CD4-positive, alpha-beta T cell treated with Interleukin-1 beta for 1 hour (primary cell): Measurements from ENCODE around the gene CYB561D1.
"Not testable (repeated sequence)": the region's sequence is repeated elsewhere in the genome, so short reads cannot be mapped to it uniquely, and the experiment has no call there.

ENCODE experiments used
- DNase-seq, 2 donors: peaks; one replicate each; pipeline ENCODE4 v3.0.0-alpha.2; 2020 to 2022

The CYB561D1 gene

GRCh38 chr1:109493805-109494539, at the start of gene CYB561D1:
CYB561D1 (plus strand) TSS chr1:109494094; CDS start chr1:109494140, 46 bp downstream.
- DNase-seq: peak; percentile 88

- no peak for DNase-seq
Observed at GRCh38 chr1:109444346-109444745, 49.5 kb upstream of the CYB561D1 start.

GRCh38 chr1:109445949-109446695, 47.8 kb upstream of the CYB561D1 start:
- DNase-seq: not testable (repeated sequence)

GRCh38 chr1:109447524-109447923, 46.4 kb upstream of the CYB561D1 start:
- no peak for DNase-seq

GRCh38 chr1:109454497-109455133, 39.3 kb upstream of the CYB561D1 start:
- no peak for DNase-seq

GRCh38 chr1:109457819-109458218, 36.1 kb upstream of the CYB561D1 start:
- DNase-seq: no peak

GRCh38 chr1:109466125-109466451, 27.8 kb upstream of the CYB561D1 start:
- no peak for DNase-seq

- peak in 1 of 2 donors; percentile 18 for DNase-seq
Observed at GRCh38 chr1:109466452-109467300, 27.2 kb upstream of the CYB561D1 start, which contains the start of gene SYPL2. SYPL2 (plus strand) TSS chr1:109466546; CDS start chr1:109466844, 298 bp downstream.

- DNase-seq: no peak
Observed at GRCh38 chr1:109467301-109467777, 26.6 kb upstream of the CYB561D1 start.

- no peak for DNase-seq
Observed at GRCh38 chr1:109468061-109468460, 25.8 kb upstream of the CYB561D1 start.

- DNase-seq: no peak
Observed at GRCh38 chr1:109468903-109469302, 25.0 kb upstream of the CYB561D1 start.

GRCh38 chr1:109470245-109470644, 23.6 kb upstream of the CYB561D1 start:
- DNase-seq: no peak

GRCh38 chr1:109472779-109473178, 21.1 kb upstream of the CYB561D1 start:
- DNase-seq: no peak

- DNase-seq: not testable (repeated sequence)
Observed at GRCh38 chr1:109473284-109474057, 20.4 kb upstream of the CYB561D1 start.

- no peak for DNase-seq
Observed at GRCh38 chr1:109474697-109475096, 19.2 kb upstream of the CYB561D1 start.

GRCh38 chr1:109475261-109475660, 18.6 kb upstream of the CYB561D1 start:
- DNase-seq: no peak

- DNase-seq: no peak
Observed at GRCh38 chr1:109476825-109477224, 17.1 kb upstream of the CYB561D1 start.

GRCh38 chr1:109477821-109478220, 16.1 kb upstream of the CYB561D1 start:
- DNase-seq: no peak

GRCh38 chr1:109478806-109479205, 15.1 kb upstream of the CYB561D1 start:
- peak; percentile 28 to 40 for DNase-seq

GRCh38 chr1:109479311-109479710, 14.6 kb upstream of the CYB561D1 start:
- DNase-seq: no peak

GRCh38 chr1:109479901-109480300, 14.0 kb upstream of the CYB561D1 start:
- DNase-seq: no peak

GRCh38 chr1:109481646-109482045, 12.2 kb upstream of the CYB561D1 start:
- DNase-seq: no peak
